ENCODE results near the gene GBX2. TPM values are rescaled to one million over a fixed set of nuclear protein-coding genes. Genes with fewer than 3 reads are reported as not detected.

The GBX2 gene
- total and polyA plus RNA-seq, 2 of the 13 experiments (the other 11 are each of a cell fraction or from before 2014, with no cell fraction given): not detected

- no peak for TF ChIP-seq ZBTB46 (CRISPR knock-in tag; IDR thresholded peaks at IDR 0.05; ENCODE audit: borderline replicate concordance)
- no peak for TF ChIP-seq LBX2 (CRISPR knock-in tag; IDR thresholded peaks at IDR 0.05; ENCODE audit: borderline replicate concordance)
- TF ChIP-seq PREB (CRISPR knock-in tag; IDR thresholded peaks at IDR 0.05): no peak
- TF ChIP-seq ZNF124 (CRISPR knock-in tag; IDR thresholded peaks at IDR 0.05): no peak
- TF ChIP-seq AKNA (CRISPR knock-in tag; IDR thresholded peaks at IDR 0.05; ENCODE audit: borderline replicate concordance): no peak
- peak; percentile 70; the same call in 1 of the 2 replicates for TF ChIP-seq TFDP1 (CRISPR knock-in tag; IDR thresholded peaks at IDR 0.05; ENCODE audit: borderline replicate concordance)
- TF ChIP-seq DMTF1 (CRISPR knock-in tag; IDR thresholded peaks at IDR 0.05): no peak
- no peak for TF ChIP-seq MBNL3 (CRISPR knock-in tag; conservative IDR thresholded peaks at IDR 0.05)
- TF ChIP-seq ZNF777 (CRISPR knock-in tag; IDR thresholded peaks at IDR 0.05): peak; percentile 79; the same call in 1 of the 2 replicates
- 0 out of 3 replicates have a peak, but pooled peaks have one; percentile 26 for TF ChIP-seq MXI1 (IDR thresholded peaks at IDR 0.05; ENCODE audit: borderline replicate concordance, low read depth, low read length)
- no peak for TF ChIP-seq IKZF4 (CRISPR knock-in tag; IDR thresholded peaks at IDR 0.05; ENCODE audit: borderline replicate concordance, low read depth, not compliant biosample characterization)
- peak; percentile 76; the same call in 1 of the 2 replicates for TF ChIP-seq MYPOP (CRISPR knock-in tag; IDR thresholded peaks at IDR 0.05)
- TF ChIP-seq TMF1 (CRISPR knock-in tag; IDR thresholded peaks at IDR 0.05; ENCODE audit: low read depth): peak; percentile 67; the same call in 1 of the 2 replicates
Measured at GRCh38 chr2:236167297-236168109, 683 bp downstream of the GBX2 start (continued).
